Suprapubic skin (tissue), 4 donors: Measurements from ENCODE around the gene BCHE.

Experiments used
- EP300 ChIP-seq: sonication (generic); formaldehyde crosslinking; IDR thresholded peaks from one replicate; pipeline ENCODE4 v1.6.1; 2017; ENCODE audit warnings: antibody characterized with exemption
- POLR2A ChIP-seq, 2 donors: fragments of 450-650 bp; IDR thresholded peaks; one replicate each; pipeline ENCODE4 v1.6.1; 2017; ENCODE audit warnings: antibody characterized with exemption in 2 of 2, mild to moderate bottlenecking in 2 of 2, moderate library complexity in 2 of 2
- POLR2AphosphoS5 ChIP-seq, 3 donors: sonication (generic); formaldehyde crosslinking; IDR thresholded peaks; one replicate each; pipeline ENCODE4 v1.6.1; 2017; ENCODE audit warnings: antibody characterized with exemption in 3 of 3
- TF ChIP-seq, protein P1 (sequence below), 2 donors: fragments of 200-600 bp in 1 of 2; fragments of 450-650 bp in 1 of 2; sonication (generic) in 1 of 2; IDR thresholded peaks; one replicate each; pipeline ENCODE4 v1.5.1; 2016 to 2019; ENCODE audit warnings: antibody characterized with exemption in 2 of 2, mild to moderate bottlenecking in 1 of 2, moderate library complexity in 1 of 2

DNA sequence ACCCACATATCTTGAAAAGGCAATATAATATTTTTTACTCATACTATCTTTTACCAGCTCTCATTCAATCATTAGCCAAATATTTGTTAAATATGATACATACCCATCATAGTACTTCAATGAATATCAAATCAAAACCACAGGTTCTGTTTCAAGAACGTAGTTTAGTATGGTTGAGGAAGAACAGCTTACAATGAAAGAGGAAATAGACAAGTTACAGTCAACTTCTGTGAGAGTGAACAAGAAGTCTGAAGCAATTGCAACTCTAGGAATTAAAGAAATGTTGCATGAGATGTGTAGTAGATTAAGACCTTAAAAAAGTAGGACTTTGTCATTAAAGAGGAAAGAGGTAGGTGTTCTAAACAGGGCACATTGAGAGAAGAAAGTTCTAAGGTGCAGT is 9.3 kb downstream of the BCHE start:
- TF ChIP-seq, protein P1, sequence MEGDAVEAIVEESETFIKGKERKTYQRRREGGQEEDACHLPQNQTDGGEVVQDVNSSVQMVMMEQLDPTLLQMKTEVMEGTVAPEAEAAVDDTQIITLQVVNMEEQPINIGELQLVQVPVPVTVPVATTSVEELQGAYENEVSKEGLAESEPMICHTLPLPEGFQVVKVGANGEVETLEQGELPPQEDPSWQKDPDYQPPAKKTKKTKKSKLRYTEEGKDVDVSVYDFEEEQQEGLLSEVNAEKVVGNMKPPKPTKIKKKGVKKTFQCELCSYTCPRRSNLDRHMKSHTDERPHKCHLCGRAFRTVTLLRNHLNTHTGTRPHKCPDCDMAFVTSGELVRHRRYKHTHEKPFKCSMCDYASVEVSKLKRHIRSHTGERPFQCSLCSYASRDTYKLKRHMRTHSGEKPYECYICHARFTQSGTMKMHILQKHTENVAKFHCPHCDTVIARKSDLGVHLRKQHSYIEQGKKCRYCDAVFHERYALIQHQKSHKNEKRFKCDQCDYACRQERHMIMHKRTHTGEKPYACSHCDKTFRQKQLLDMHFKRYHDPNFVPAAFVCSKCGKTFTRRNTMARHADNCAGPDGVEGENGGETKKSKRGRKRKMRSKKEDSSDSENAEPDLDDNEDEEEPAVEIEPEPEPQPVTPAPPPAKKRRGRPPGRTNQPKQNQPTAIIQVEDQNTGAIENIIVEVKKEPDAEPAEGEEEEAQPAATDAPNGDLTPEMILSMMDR (IDR thresholded peaks at IDR 0.05): no peak
- TF ChIP-seq POLR2A (IDR thresholded peaks at IDR 0.05): no peak
- no peak for TF ChIP-seq EP300
- TF ChIP-seq POLR2AphosphoS5 (IDR thresholded peaks at IDR 0.05): no peak
